T-helper 17 cell (primary cell): ENCODE results near the gene PLCB1. TPM values are rescaled to one million over a fixed set of nuclear protein-coding genes. Genes with fewer than 3 reads are reported as not detected.

Experiments used
- ATAC-seq: fragments of 150-1000 bp; cut with Tn5 transposase; 2 replicates; pipeline ENCODE4 v1.10.0; 2021; ENCODE audit warnings: mild to moderate bottlenecking, moderate library complexity
- DNase-seq, 3 donors: peaks; one replicate each; pipeline versions ENCODE4 v3.0.0 to v3.0.0-alpha.2; 2020 to 2021
- H3K9me3 ChIP-seq: one replicate; pipeline ENCODE4 v1.7.0; 2013; ENCODE audit warnings: low read length, mild to moderate bottlenecking; ENCODE audit not compliant: control insufficient read depth, poor library complexity, severe bottlenecking
- H3K27ac Mint-ChIP-seq: one replicate; pipeline ENCODE4 v1.8.0; 2022; ENCODE audit warnings: mild to moderate bottlenecking, moderate library complexity, mixed read lengths
- H3K27me3 Mint-ChIP-seq: one replicate; pipeline ENCODE4 v1.8.0; 2022; ENCODE audit warnings: mixed read lengths
- H3K36me3 Mint-ChIP-seq: one replicate; pipeline ENCODE4 v1.8.0; 2022; ENCODE audit warnings: low read depth, mixed read lengths
- H3K4me1 Mint-ChIP-seq: one replicate; pipeline ENCODE4 v1.8.0; 2022; ENCODE audit warnings: mild to moderate bottlenecking, mixed read lengths
- H3K4me3 Mint-ChIP-seq: one replicate; pipeline ENCODE4 v1.8.0; 2022; ENCODE audit warnings: mild to moderate bottlenecking, moderate library complexity, mixed read lengths
- total RNA-seq, 4 donors: library from RNA in 2 of 4; stranded (reverse) in 2 of 4; gene quantifications; one replicate each; pipeline ENCODE4 v1.2.3 and lab custom pipeline; 2022 to 2026

The PLCB1 gene
- total RNA-seq, 2 donors from 2014 or later: 19.1 to 23.1 TPM

- Mint-ChIP-seq H3K36me3 (no peaks in the 10 kb centered on the region), H3K27me3 (no peaks in the 10 kb centered on the region), H3K4me1 (peaks cover 25% of the 10 kb centered on the region), H3K27ac (peak overlapping the region; percentile 21), H3K4me3 (no peak overlapping the region)
- H3K9me3 ChIP-seq: no peaks in the 10 kb centered on the region
- no peak for DNase-seq
- no peak for ATAC-seq
These were observed 7.8 kb downstream of the PLCB1 start for GRCh38 chr20:8139899-8140298.

- Mint-ChIP-seq H3K27ac (peak overlapping the region; percentile 0), H3K36me3 (no peaks in the 10 kb centered on the region), H3K4me1 (peaks cover 28% of the 10 kb centered on the region), H3K27me3 (no peaks in the 10 kb centered on the region), H3K4me3 (no peak overlapping the region)
- H3K9me3 ChIP-seq: no peaks in the 10 kb centered on the region
- ATAC-seq (no peak), DNase-seq (no peak)
These were observed 11.4 kb downstream of the PLCB1 start for GRCh38 chr20:8143474-8143873.

- DNase-seq (no peak), ATAC-seq (peak; percentile 37)
- H3K4me1 Mint-ChIP-seq: peaks cover 31% of the 10 kb centered on the region
- no peaks in the 10 kb centered on the region for H3K36me3 Mint-ChIP-seq
- peak overlapping the region; percentile 59 for H3K4me3 Mint-ChIP-seq
- H3K27ac Mint-ChIP-seq: peak overlapping the region; percentile 81
- H3K27me3 Mint-ChIP-seq: no peaks in the 10 kb centered on the region
- H3K9me3 ChIP-seq: no peaks in the 10 kb centered on the region
These were observed 12.5 kb downstream of the PLCB1 start for GRCh38 chr20:8144282-8145245.

- H3K9me3 ChIP-seq: no peaks in the 10 kb centered on the region
- Mint-ChIP-seq H3K27me3 (no peaks in the 10 kb centered on the region), H3K4me1 (peaks cover 33% of the 10 kb centered on the region), H3K27ac (peak overlapping the region; percentile 81), H3K4me3 (peak overlapping the region; percentile 59), H3K36me3 (no peaks in the 10 kb centered on the region)
- ATAC-seq (no peak), DNase-seq (no peak)
These were observed 13.4 kb downstream of the PLCB1 start for GRCh38 chr20:8145246-8146168.

GRCh38 chr20:8147476-8147875 lies 15.4 kb downstream of the PLCB1 start:
- peaks cover 44% of the 10 kb centered on the region for H3K4me1 Mint-ChIP-seq

GRCh38 chr20:8148501-8148900 lies 16.4 kb downstream of the PLCB1 start:
- no peaks in the 10 kb centered on the region for H3K36me3 Mint-ChIP-seq
- ATAC-seq: no peak
- H3K4me1 Mint-ChIP-seq: peaks cover 47% of the 10 kb centered on the region

More at GRCh38 chr20:8147476-8147875, 15.4 kb downstream of the PLCB1 start:
- no peaks in the 10 kb centered on the region for H3K36me3 Mint-ChIP-seq
- H3K4me3 Mint-ChIP-seq: no peak overlapping the region
- no peaks in the 10 kb centered on the region for H3K9me3 ChIP-seq
- no peaks in the 10 kb centered on the region for H3K27me3 Mint-ChIP-seq
- no peak overlapping the region for H3K27ac Mint-ChIP-seq
- DNase-seq (no peak), ATAC-seq (no peak)

GRCh38 chr20:8150591-8150990 lies 18.5 kb downstream of the PLCB1 start:
- peaks cover 50% of the 10 kb centered on the region for H3K4me1 Mint-ChIP-seq
- H3K27me3 Mint-ChIP-seq: no peaks in the 10 kb centered on the region
- no peak for DNase-seq
- H3K36me3 Mint-ChIP-seq: no peaks in the 10 kb centered on the region
- H3K4me3 Mint-ChIP-seq: no peak overlapping the region
- H3K27ac Mint-ChIP-seq: peak overlapping the region; percentile 56
- ATAC-seq: no peak
- no peaks in the 10 kb centered on the region for H3K9me3 ChIP-seq

More at GRCh38 chr20:8148501-8148900, 16.4 kb downstream of the PLCB1 start:
- Mint-ChIP-seq H3K27me3 (no peaks in the 10 kb centered on the region), H3K4me3 (no peak overlapping the region), H3K27ac (no peak overlapping the region)
- DNase-seq: no peak
- H3K9me3 ChIP-seq: no peaks in the 10 kb centered on the region

- ATAC-seq: peak; percentile 18
These were observed 19.3 kb downstream of the PLCB1 start for GRCh38 chr20:8151372-8151771.

GRCh38 chr20:8152183-8152582 lies 20.1 kb downstream of the PLCB1 start:
- ATAC-seq: no peak
- no peaks in the 10 kb centered on the region for H3K9me3 ChIP-seq
- peak overlapping the region; percentile 56 for H3K27ac Mint-ChIP-seq
- peaks cover 57% of the 10 kb centered on the region for H3K4me1 Mint-ChIP-seq
- no peaks in the 10 kb centered on the region for H3K27me3 Mint-ChIP-seq
- no peaks in the 10 kb centered on the region for H3K36me3 Mint-ChIP-seq
- DNase-seq: no peak
- no peak overlapping the region for H3K4me3 Mint-ChIP-seq

More at GRCh38 chr20:8151372-8151771, 19.3 kb downstream of the PLCB1 start:
- H3K27me3 Mint-ChIP-seq: no peaks in the 10 kb centered on the region
- no peaks in the 10 kb centered on the region for H3K9me3 ChIP-seq
- H3K27ac Mint-ChIP-seq: peak overlapping the region; percentile 56
- DNase-seq: no peak
- peaks cover 53% of the 10 kb centered on the region for H3K4me1 Mint-ChIP-seq
- peak overlapping the region; percentile 19 for H3K4me3 Mint-ChIP-seq
- H3K36me3 Mint-ChIP-seq: no peaks in the 10 kb centered on the region

- peaks cover 52% of the 10 kb centered on the region for H3K4me1 Mint-ChIP-seq
- H3K27ac Mint-ChIP-seq: peak overlapping the region; percentile 66
- H3K27me3 Mint-ChIP-seq: no peaks in the 10 kb centered on the region
- no peak overlapping the region for H3K4me3 Mint-ChIP-seq
- no peaks in the 10 kb centered on the region for H3K9me3 ChIP-seq
- H3K36me3 Mint-ChIP-seq: no peaks in the 10 kb centered on the region
- ATAC-seq: no peak
- no peak for DNase-seq
These were observed 20.8 kb downstream of the PLCB1 start for GRCh38 chr20:8152847-8153246.

- no peaks in the 10 kb centered on the region for H3K9me3 ChIP-seq
- DNase-seq (no peak), ATAC-seq (peak; percentile 84)
- H3K4me1 Mint-ChIP-seq: peaks cover 57% of the 10 kb centered on the region
- no peaks in the 10 kb centered on the region for H3K27me3 Mint-ChIP-seq
- H3K27ac Mint-ChIP-seq: peak overlapping the region; percentile 66
- no peak overlapping the region for H3K4me3 Mint-ChIP-seq
- no peaks in the 10 kb centered on the region for H3K36me3 Mint-ChIP-seq
These were observed 21.3 kb downstream of the PLCB1 start for GRCh38 chr20:8153281-8153908.

GRCh38 chr20:8154638-8155037 lies 22.6 kb downstream of the PLCB1 start:
- H3K27ac Mint-ChIP-seq: peak overlapping the region; percentile 89
- H3K4me3 Mint-ChIP-seq: peak overlapping the region; percentile 26
- DNase-seq: no peak
- no peaks in the 10 kb centered on the region for H3K36me3 Mint-ChIP-seq
- H3K4me1 Mint-ChIP-seq: peaks cover 54% of the 10 kb centered on the region
- no peaks in the 10 kb centered on the region for H3K9me3 ChIP-seq
- no peaks in the 10 kb centered on the region for H3K27me3 Mint-ChIP-seq
- no peak for ATAC-seq
